Glutamatergic neuron (in vitro differentiated cells): Measurements from ENCODE around the gene SMURF1. TPM values are rescaled to one million over a fixed set of nuclear protein-coding genes. Genes with fewer than 3 reads are reported as not detected.

Experiments used
- DNase-seq: peaks from one replicate; pipeline ENCODE4 v3.0.0; 2022
- H3K27ac Mint-ChIP-seq: one replicate; pipeline ENCODE4 v1.8.0; 2020; ENCODE audit warnings: mild to moderate bottlenecking, mixed read lengths, inconsistent platforms; ENCODE audit not compliant: unreplicated experiment
- H3K27me3 Mint-ChIP-seq: one replicate; pipeline ENCODE4 v1.8.0; 2020; ENCODE audit warnings: mild to moderate bottlenecking, moderate library complexity, mixed read lengths, inconsistent platforms; ENCODE audit not compliant: unreplicated experiment
- H3K36me3 Mint-ChIP-seq: one replicate; pipeline ENCODE4 v1.8.0; 2020; ENCODE audit warnings: mild to moderate bottlenecking, mixed read lengths, inconsistent platforms; ENCODE audit not compliant: unreplicated experiment
- H3K4me1 Mint-ChIP-seq: one replicate; pipeline ENCODE4 v1.8.0; 2020; ENCODE audit warnings: mild to moderate bottlenecking, low read depth, mixed read lengths, inconsistent platforms; ENCODE audit not compliant: unreplicated experiment
- H3K4me3 Mint-ChIP-seq: one replicate; pipeline ENCODE4 v1.8.0; 2020; ENCODE audit warnings: mild to moderate bottlenecking, mixed read lengths, inconsistent platforms; ENCODE audit not compliant: unreplicated experiment
- H3K9me3 Mint-ChIP-seq: one replicate; pipeline ENCODE4 v1.8.0; 2020; ENCODE audit warnings: mild to moderate bottlenecking, moderate library complexity, mixed read lengths, inconsistent platforms; ENCODE audit not compliant: unreplicated experiment
- CTCF ChIP-seq: fragments of 200-600 bp; sonication (generic); IDR thresholded peaks from one replicate; pipeline ENCODE4 v1.5.0; 2021; ENCODE audit not compliant: partially characterized antibody, unreplicated experiment
- total RNA-seq: library from RNA; stranded (reverse); fragmentation: NEBNext Ultra II Directional; extraction: Animal tissue kit (Norgen Biotek cat#: 25700); gene quantifications from one replicate; pipeline ENCODE4 v1.2.1, GENCODE V29; 2021; ENCODE audit not compliant: unreplicated experiment

SMURF1 gene
- total RNA-seq, 1 donor from 2014 or later: 23.1 TPM

- Mint-ChIP-seq H3K36me3 (peaks cover 28% of the 10 kb centered on the region), H3K27me3 (peaks cover 8% of the 10 kb centered on the region), H3K4me3 (no peak overlapping the region), H3K4me1 (no peaks in the 10 kb centered on the region), H3K27ac (no peak overlapping the region), H3K9me3 (peaks cover 5% of the 10 kb centered on the region)
- DNase-seq: no peak
- no peak for TF ChIP-seq CTCF
Measured at GRCh38 chr7:99031496-99031895, 112.4 kb downstream of the SMURF1 start.

- H3K4me3 Mint-ChIP-seq: no peak overlapping the region
- TF ChIP-seq CTCF: no peak
- peaks cover 8% of the 10 kb centered on the region for H3K27me3 Mint-ChIP-seq
- DNase-seq: no peak
- H3K4me1 Mint-ChIP-seq: no peaks in the 10 kb centered on the region
- H3K27ac Mint-ChIP-seq: no peak overlapping the region
- H3K36me3 Mint-ChIP-seq: peaks cover 28% of the 10 kb centered on the region
- H3K9me3 Mint-ChIP-seq: peaks cover 3% of the 10 kb centered on the region
Measured at GRCh38 chr7:99030951-99031350, 113.0 kb downstream of the SMURF1 start.

GRCh38 chr7:99030457-99030856 is 113.5 kb downstream of the SMURF1 start:
- Mint-ChIP-seq H3K9me3 (peaks cover 3% of the 10 kb centered on the region), H3K36me3 (peaks cover 26% of the 10 kb centered on the region), H3K27me3 (peaks cover 7% of the 10 kb centered on the region), H3K4me3 (no peak overlapping the region), H3K4me1 (no peaks in the 10 kb centered on the region), H3K27ac (no peak overlapping the region)
- DNase-seq: no peak
- TF ChIP-seq CTCF: no peak

GRCh38 chr7:99029466-99030435 is 114.2 kb downstream of the SMURF1 start:
- no peak for TF ChIP-seq CTCF
- Mint-ChIP-seq H3K27me3 (peaks cover 4% of the 10 kb centered on the region), H3K4me1 (no peaks in the 10 kb centered on the region), H3K9me3 (peaks cover 2% of the 10 kb centered on the region), H3K27ac (no peak overlapping the region), H3K36me3 (peaks cover 24% of the 10 kb centered on the region), H3K4me3 (no peak overlapping the region)
- DNase-seq: no peak
